RWPE2 (cell line): ENCODE data around the gene FOXA3.
A peak's percentile ranks its signal among the peaks of the same experiment; 100 is the strongest.

Experiments used
- ATAC-seq: fragments of 200-7000 bp; cut with Tn5 transposase; 3 replicates; pipeline ENCODE4 v1.9.1; 2021; ENCODE audit warnings: low read depth
- DNase-seq: peaks from one replicate; pipeline ENCODE4 v3.0.0-alpha.2; 2020; ENCODE audit warnings: low spot score
- H3K27ac ChIP-seq: fragments of 450-650 bp; 2 replicates; pipeline ENCODE4 v1.5.1; 2017; ENCODE audit warnings: mild to moderate bottlenecking; ENCODE audit not compliant: poor library complexity, severe bottlenecking
- H3K27me3 ChIP-seq: fragments of 250-450 bp; sonication (Bioruptor Pico); 2 replicates; pipeline ENCODE4 v1.5.1; 2021; ENCODE audit warnings: mild to moderate bottlenecking, moderate library complexity; ENCODE audit not compliant: insufficient read depth, poor library complexity, severe bottlenecking
- H3K36me3 ChIP-seq: fragments of 250-450 bp; sonication (Bioruptor Pico); 2 replicates; pipeline ENCODE4 v1.5.1; 2020; ENCODE audit warnings: low read depth, mild to moderate bottlenecking, moderate library complexity
- H3K4me1 ChIP-seq: fragments of 250-450 bp; sonication (Bioruptor Pico); 2 replicates; pipeline ENCODE4 v1.5.1; 2021; ENCODE audit warnings: mild to moderate bottlenecking, moderate library complexity; ENCODE audit not compliant: insufficient read depth, poor library complexity, severe bottlenecking
- H3K4me3 ChIP-seq: fragments of 250-450 bp; sonication (Bioruptor Pico); 2 replicates; pipeline ENCODE4 v1.5.1; 2021; ENCODE audit warnings: mild to moderate bottlenecking, moderate library complexity; ENCODE audit not compliant: severe bottlenecking
- H3K9me3 ChIP-seq: fragments of 250-450 bp; sonication (Bioruptor Pico); 2 replicates; pipeline ENCODE4 v1.5.1; 2021; ENCODE audit warnings: mild to moderate bottlenecking, moderate library complexity; ENCODE audit not compliant: severe bottlenecking
- TF ChIP-seq, protein P1 (sequence below): fragments of 450-650 bp; IDR thresholded peaks from one replicate; pipeline ENCODE4 v1.5.1; 2017; ENCODE audit warnings: mild to moderate bottlenecking, moderate library complexity; ENCODE audit not compliant: poor library complexity, severe bottlenecking

Gene FOXA3

DNA sequence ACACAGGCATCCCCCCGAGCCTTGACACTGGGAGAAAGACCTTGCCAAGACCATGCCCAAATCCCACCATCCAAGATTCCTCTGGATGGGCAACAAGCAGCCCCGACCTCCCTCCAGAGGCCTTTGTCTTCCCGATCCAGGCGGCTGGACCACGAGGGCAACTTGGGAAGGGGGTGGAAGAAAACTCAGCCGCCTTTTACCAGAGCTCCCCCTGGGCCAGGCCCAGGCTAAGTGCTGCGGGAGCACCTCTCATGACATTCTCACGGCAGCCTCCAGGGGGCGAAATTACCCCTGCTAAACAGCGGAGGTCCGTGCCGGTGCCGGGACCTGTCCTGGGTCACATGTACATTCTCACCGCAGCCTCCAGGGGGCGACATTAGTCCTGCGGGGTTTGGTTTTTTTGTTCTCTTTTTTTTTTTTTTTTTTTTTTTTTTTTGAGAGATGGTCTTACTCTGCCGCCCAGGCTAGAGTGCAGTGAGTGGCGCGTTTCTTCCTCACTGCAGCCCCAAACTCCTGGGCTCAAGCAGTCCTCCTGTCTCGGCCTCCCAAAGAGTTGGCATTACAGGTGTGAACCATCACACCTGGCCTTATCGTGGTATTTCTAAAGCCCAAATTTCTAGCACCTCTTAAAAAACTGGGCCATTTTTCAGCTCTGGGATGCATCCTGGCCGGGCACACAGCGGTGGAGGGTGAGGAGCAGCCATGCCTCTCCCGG lies 47.0 kb upstream of the FOXA3 start:
- Histone ChIP-seq H3K4me1 (peaks cover 6% of the 10 kb centered on the region), H3K27ac (no peak overlapping the region), H3K27me3 (no peaks in the 10 kb centered on the region), H3K36me3 (peaks cover 4% of the 10 kb centered on the region; the same call in 1 of the 2 replicates), H3K9me3 (no peaks in the 10 kb centered on the region), H3K4me3 (no peak overlapping the region)
- DNase-seq (peak; percentile 92), ATAC-seq (peak; percentile 82)
- TF ChIP-seq, protein P1, sequence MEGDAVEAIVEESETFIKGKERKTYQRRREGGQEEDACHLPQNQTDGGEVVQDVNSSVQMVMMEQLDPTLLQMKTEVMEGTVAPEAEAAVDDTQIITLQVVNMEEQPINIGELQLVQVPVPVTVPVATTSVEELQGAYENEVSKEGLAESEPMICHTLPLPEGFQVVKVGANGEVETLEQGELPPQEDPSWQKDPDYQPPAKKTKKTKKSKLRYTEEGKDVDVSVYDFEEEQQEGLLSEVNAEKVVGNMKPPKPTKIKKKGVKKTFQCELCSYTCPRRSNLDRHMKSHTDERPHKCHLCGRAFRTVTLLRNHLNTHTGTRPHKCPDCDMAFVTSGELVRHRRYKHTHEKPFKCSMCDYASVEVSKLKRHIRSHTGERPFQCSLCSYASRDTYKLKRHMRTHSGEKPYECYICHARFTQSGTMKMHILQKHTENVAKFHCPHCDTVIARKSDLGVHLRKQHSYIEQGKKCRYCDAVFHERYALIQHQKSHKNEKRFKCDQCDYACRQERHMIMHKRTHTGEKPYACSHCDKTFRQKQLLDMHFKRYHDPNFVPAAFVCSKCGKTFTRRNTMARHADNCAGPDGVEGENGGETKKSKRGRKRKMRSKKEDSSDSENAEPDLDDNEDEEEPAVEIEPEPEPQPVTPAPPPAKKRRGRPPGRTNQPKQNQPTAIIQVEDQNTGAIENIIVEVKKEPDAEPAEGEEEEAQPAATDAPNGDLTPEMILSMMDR, result peak; percentile 98

DNA sequence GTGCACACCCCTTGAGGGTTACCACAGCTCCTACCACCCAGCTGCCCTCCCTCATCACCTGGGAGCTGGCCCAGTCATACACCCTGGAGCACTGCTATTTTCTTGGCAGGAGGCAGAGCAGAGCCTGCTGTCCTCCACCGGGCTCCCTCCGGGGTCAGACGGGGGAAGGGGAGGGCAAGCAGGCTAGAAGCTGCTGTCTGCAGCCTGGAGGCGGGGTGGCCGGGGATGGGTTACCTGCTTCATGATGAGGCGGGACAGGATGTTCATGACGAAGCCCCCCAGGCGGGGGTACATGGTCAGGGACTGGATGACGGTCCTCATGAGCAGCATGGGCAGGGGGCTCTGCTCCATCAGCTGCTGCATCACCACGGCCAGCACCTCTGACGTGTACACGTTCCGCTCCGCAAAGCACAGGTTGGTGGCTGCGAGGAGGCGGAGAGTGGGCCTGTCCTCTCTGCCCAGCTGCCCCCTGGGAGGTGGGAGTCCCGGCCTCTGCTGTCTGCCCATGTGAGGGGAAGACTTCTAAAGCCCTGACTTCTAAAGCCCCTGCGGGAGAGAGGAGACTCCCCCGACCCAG lies 46.3 kb upstream of the FOXA3 start:
- Histone ChIP-seq H3K9me3 (no peaks in the 10 kb centered on the region), H3K27ac (no peak overlapping the region), H3K27me3 (no peaks in the 10 kb centered on the region), H3K4me1 (peaks cover 6% of the 10 kb centered on the region), H3K4me3 (no peak overlapping the region), H3K36me3 (peaks cover 4% of the 10 kb centered on the region; the same call in 1 of the 2 replicates)
- ATAC-seq, result 0 out of 3 replicates have a peak, but pooled peaks have one; percentile 9
- no peak for DNase-seq
- TF ChIP-seq, protein P1, result no peak

DNA sequence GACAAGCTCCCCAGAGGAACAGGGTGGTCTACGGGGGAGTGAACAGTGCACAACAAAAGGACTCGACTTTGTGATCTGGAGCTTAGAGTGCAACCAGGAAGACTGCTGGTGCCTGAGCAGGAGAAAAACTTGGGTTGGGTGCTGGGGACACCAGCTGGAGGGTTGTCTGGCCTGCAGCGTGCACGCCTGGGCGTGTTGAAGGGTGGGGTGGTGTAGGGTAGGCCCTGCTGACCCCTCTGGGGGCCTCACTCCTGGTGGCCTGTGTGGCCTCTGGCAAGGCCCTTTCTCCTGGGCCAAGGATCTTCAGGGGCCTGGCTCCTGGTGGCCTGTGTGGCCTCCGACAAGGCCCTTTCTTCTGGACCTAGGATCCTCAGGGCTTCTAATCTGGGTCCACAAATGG lies 44.4 kb upstream of the FOXA3 start:
- no peak for ATAC-seq
- H3K4me3 ChIP-seq, result no peak overlapping the region
- no peaks in the 10 kb centered on the region for H3K9me3 ChIP-seq
- H3K27me3 ChIP-seq, result no peaks in the 10 kb centered on the region
- H3K27ac ChIP-seq, result no peak overlapping the region
- TF ChIP-seq, protein P1, result no peak
- no peak for DNase-seq
- peaks cover 7% of the 10 kb centered on the region; the same call in 1 of the 2 replicates for H3K36me3 ChIP-seq
- peaks cover 5% of the 10 kb centered on the region for H3K4me1 ChIP-seq

DNA sequence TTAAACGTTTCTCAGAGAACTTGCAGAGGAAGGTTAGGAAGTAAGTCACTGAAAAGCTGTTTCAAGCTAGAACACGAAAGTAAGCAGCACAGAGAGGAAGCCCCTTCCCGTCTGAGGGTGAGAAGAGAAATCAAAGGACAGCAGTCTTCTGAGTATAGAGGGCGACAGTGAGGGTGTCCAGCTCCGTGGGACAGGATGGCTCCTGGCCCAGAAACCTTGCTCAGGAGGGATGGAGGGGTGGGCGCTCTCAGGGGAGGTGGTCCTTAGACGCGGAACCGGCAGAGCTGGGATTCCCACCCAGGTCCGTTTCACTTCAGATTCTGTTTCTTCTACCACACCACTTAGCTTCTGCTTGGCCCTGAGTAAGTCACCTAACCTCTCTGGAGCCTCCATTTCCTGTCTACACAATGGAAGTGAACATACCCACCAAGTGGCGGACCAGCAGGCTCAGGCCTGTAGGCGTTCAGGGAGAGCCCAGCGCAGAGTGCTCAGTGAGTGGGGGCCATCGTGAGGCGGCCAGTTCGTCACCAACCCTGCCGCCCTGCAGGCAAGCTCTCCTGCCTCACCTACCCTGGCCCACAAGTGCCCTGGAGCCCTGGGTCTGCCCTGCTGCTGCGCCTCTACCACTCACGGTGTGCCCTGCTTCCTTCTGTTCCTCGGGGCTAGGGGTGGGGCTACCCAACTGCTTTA lies 43.6 kb upstream of the FOXA3 start:
- Histone ChIP-seq H3K27ac (no peak overlapping the region), H3K36me3 (peaks cover 15% of the 10 kb centered on the region; the same call in 1 of the 2 replicates), H3K9me3 (no peaks in the 10 kb centered on the region), H3K4me1 (peaks cover 5% of the 10 kb centered on the region), H3K4me3 (no peak overlapping the region), H3K27me3 (no peaks in the 10 kb centered on the region)
- no peak for ATAC-seq
- DNase-seq, result no peak
- TF ChIP-seq, protein P1, result no peak
